ENCODE measurements around the gene USP36.
"Not testable (repeated sequence)": the region's sequence is repeated elsewhere in the genome, so short reads cannot be mapped to it uniquely, and the experiment has no call there.

The USP36 gene

DNA sequence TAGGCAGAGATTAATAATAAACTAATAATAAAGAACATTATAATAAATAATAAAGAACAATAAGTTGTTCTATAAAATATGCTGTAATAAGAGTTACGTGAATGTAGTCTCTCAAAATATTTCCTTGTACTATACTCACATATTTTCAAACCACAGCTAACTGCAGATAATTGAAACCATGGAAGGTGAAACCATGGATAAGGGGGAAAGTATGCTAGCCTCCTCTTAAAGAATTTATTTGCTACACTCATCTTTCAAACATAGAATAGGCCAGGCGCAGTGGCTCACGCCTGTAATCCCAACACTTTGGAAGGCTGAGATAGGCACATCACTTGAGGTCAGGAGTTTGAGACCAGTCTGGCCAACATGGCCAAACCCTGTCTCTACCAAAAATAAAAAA is 77.1 kb downstream of the USP36 start:
- DNase-seq = no peak

- no peak for DNase-seq
Measured at GRCh38 chr17:78761789-78762406, 78.7 kb downstream of the USP36 start.

- no peak for DNase-seq
Measured at GRCh38 chr17:78759969-78760352, 80.7 kb downstream of the USP36 start.

GRCh38 chr17:78759203-78759968 is 81.2 kb downstream of the USP36 start:
- DNase-seq = peak; percentile 86 to 89

DNA sequence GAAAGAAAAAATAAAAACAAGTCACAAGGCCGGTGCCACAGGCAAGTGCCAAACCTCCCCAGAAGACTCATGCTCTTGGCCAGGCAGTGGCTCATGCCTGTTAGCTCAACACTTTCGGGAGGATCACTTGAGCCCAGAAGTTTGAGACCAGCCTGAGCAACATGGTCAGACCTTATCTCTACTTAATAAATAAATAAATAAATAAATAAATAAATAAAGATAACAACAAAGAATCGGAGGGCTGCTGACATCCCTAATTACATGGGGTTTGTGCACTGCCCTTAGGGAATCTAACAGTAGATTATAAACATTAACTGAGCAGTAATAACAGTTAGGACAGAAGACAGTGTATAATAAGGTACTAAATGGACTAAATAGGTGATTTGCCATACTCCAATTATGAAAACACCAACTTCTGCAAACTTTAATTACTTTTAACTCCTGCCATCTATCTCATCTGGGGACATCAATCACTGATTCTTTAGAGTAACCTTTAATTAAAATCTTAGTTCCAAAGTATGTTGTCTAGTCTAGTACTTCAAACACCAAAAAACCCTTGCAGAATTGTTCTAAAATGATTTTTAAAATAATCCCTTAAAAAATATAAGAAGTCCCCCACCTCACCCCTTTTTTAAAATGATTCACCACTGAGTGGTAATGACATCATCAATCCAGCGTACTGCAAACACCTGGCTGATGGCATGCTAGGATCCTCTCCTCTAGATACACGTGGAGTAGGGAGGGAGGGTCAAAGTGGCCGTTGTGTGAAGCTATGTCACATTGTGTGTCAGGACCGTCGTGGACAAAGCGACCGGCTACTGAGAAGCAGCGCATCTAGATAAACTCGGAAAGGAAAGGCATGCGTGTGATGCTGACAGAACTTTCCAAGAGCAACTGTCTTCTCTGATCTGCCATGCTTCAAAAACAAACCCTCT is 87.0 kb downstream of the USP36 start:
- DNase-seq = peak; percentile 40 to 54

DNA sequence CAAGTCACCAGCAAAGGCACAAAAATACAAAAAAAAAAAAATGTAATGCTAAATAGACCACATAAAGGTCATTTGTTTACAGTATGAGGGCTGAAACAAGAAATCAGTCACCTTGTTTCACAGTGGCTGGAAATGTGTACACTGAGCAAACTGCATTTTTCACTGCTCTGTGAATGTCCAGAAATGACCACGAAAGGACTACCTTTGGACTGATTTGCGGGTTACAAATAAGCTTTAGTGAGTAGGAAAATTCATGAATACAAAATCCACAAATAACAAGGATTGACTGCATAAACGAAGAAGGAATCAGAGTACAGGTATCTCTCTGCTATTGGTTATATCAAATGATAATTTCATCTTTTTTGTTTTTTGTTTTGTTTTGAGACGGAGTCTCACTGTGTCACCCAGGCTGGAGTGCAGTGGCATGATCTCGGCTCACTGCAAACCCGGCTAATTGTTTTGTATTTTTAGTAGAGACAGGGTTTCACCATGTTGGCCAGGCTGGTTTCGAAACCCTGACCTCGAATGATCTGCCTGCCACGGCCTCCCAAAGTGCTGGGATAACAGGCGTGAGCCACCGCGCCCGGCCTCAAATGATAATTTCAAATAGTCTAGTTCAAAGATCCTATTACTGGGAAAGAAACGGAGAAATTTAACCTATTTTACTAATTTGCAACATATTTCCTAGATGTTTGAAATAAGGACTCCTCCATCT is 89.0 kb downstream of the USP36 start:
- DNase-seq = no peak

- not testable (repeated sequence) for DNase-seq
Measured at GRCh38 chr17:78751000-78751399, 89.6 kb downstream of the USP36 start.

DNA sequence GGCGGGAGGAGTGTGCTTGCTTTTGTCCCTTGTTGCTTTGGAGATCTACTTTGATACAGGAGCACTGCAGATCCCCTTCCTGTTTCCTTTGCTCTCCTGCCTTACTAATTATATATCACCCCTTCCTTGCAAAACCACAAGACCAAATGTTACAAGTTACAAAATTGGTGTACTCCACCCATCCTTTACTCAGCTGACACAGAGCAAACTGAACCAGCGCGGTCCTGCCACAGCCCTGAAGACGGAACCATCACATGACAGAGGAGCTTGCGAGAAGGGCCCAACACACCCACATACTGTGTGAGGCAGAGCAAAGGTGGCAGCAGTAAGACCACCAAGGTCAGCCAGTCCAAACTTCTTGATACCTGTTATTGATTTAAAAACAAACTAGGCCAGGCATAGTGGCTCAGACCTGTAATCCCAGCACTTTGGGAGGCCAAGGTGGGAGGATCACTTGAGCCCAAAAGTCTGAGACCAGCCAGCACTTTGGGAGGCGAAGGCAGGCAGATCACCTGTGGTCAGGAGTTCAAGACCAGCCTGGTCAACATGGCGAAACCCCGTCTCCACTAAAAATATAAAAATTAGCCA is 91.8 kb downstream of the USP36 start:
- peak; percentile 86 to 87 for DNase-seq

- DNase-seq = peak; percentile 39 to 55
Measured at GRCh38 chr17:78748048-78748729, 92.4 kb downstream of the USP36 start.

- DNase-seq = no peak
Measured at GRCh38 chr17:78747488-78747887, 93.1 kb downstream of the USP36 start.

GRCh38 chr17:78746949-78747269 is 93.7 kb downstream of the USP36 start:
- no peak for DNase-seq

GRCh38 chr17:78746263-78746948 is 94.2 kb downstream of the USP36 start:
- no peak for DNase-seq
